ENCODE results near the gene C1orf116.
A peak's percentile ranks its signal among the peaks of the same experiment; 100 is the strongest.

Gene C1orf116

GRCh38 chr1:207018707-207019106 lies 13.8 kb downstream of the C1orf116 start:
- DNase-seq: no peak

DNA sequence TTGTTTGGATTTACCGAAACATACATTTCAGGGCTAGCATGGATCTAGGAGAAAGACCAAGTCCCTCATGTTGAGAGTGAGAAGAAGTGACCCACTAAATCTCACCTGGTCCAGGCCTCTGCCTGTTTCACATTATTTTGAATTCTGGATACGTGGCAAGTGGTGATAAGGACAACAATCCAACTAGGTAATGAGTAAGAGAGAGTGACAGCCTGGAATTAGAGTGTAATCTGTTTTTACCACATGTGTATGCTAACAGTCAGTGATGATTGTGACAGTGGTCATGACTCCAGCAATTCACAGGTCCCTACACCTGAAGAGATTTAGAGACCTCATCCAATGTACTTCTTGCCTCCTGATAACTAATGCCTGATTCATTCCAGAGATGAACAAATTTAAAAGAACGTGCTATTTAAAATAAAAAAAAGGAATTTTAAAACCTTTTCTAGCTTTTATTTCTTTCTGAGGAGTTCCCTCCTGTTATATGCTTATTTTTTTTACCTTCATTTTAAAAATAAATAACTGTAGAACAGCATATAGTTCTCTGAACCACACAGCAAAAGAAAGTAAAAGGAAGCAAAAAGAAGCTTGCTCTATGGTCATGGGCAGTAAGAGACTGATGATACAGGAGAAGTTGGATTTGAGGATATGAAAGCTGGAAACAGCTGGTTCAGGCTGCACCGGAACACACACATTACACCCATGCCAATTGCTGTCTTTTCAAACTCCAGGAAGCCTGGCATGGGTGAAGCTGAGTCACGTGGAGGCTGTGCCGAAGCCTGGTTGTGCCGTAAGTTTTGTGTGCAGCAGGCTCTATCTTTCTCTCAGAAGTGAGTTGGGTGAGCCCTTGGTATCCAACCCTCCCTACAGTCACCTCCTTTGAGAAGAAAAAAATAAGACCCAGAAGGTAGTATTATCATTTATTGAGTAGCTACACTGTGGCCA lies 14.7 kb downstream of the C1orf116 start:
- no peak for DNase-seq

GRCh38 chr1:207015791-207016190 lies 16.8 kb downstream of the C1orf116 start:
- DNase-seq: no peak

DNA sequence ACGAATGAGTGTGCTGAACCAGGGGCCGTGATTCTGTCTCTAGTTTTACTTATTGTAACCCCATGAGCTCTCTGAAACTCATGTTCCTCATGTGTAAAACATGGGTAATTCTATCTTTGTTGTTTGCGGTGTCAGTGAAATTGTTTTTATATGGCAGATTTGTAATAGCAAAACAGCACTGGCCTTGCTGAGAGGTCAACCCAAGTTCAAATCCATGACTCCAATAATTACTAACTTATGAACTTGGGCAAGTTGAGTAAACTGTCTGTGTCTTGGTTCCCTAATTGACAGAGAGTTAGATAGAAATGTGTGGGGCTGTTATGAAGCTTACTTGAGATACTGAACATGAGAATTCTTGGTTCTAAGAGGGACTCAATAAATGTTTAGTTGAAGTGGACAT lies 17.8 kb downstream of the C1orf116 start:
- no peak for DNase-seq

GRCh38 chr1:207013321-207014085 lies 19.1 kb downstream of the C1orf116 start:
- DNase-seq: no peak

GRCh38 chr1:207010726-207011125 lies 21.8 kb downstream of the C1orf116 start:
- no peak for DNase-seq

- DNase-seq: no peak
Measured at GRCh38 chr1:207009945-207010344, 22.6 kb downstream of the C1orf116 start.

GRCh38 chr1:207009182-207009850 lies 23.2 kb downstream of the C1orf116 start:
- no peak for DNase-seq

- no peak for DNase-seq
Measured at GRCh38 chr1:207007352-207008033, 25.1 kb downstream of the C1orf116 start.

DNA sequence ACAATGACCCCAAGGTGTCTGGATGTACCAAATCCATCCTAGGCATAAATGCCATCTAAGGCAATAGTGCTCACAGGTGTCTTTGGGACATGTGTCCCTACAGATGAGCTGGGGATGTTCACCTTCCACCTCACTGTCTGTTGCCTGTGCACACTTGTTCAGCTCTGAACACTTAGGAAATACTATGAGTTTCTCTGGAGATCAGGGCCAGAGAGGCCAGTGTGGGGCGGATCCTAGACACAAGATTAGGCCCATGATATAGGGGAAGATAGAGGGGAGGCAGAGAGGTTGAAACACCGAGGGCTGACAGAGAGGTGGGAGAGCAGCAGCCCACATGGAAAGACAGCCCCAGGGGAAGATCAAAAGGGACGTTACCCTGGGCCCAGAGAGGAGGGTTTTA lies 25.6 kb downstream of the C1orf116 start:
- no peak for DNase-seq

DNA sequence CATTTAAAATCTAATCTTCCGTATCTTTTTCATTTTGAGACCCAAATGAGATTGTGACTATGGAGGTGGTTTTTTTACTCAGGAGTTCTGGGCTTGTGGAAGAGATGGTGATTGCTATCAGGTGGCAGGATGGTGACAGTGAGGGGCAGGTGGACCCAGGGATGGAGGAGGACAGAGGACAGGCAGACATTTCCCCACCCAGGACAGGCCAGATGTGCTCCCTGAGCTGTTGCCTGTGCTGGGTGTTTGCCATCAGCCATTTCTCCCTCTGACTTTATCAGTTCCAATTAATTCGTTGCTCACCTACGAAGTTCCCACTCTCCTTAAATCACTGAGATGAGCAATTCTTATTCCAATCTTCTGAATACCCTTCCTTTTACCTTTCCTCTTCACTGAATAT lies 26.5 kb downstream of the C1orf116 start:
- DNase-seq: no peak

GRCh38 chr1:207004931-207005830 lies 27.4 kb downstream of the C1orf116 start:
- peak; percentile 44 to 55 for DNase-seq

GRCh38 chr1:207003210-207003609 lies 29.3 kb downstream of the C1orf116 start:
- no peak for DNase-seq

- DNase-seq: no peak
Measured at GRCh38 chr1:207002724-207003146, 29.8 kb downstream of the C1orf116 start.

DNA sequence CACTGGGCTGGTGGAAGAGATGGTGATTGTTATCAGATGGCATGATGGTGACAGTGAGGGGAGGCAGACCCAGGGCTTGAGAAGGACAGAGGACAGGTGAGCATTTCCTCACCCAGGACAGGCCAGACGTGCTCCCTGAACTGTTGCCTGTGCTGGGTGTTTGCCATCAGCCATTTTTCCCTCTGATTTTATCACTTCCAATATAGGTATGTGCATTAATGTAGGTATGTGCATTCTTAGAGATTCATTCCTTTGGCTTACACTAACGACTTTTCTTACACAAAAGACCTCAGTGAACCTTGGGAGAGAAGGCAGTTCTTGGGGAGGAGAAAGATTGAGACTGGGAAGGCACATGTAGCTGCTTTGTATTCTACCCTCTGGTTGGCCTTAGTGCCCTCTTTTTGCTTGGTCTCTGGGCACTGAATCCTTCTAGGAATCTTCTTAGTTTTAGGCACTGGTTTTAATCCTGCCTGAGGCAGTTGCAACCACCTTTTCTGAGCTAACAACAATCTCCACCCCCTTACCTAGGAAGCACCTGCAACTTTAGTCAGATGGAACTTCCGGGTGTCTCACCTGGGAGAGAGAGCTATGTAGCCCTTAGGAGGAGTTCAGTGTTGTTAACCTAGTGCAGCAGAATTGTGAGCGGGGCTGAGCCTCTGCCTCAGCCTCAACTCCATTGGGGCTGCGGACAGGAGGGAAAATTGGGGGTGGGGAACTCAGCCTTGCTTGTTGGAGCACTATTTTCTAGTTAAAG lies 30.9 kb downstream of the C1orf116 start:
- no peak for DNase-seq

- DNase-seq: no peak
Measured at GRCh38 chr1:207000651-207001291, 31.8 kb downstream of the C1orf116 start.

DNA sequence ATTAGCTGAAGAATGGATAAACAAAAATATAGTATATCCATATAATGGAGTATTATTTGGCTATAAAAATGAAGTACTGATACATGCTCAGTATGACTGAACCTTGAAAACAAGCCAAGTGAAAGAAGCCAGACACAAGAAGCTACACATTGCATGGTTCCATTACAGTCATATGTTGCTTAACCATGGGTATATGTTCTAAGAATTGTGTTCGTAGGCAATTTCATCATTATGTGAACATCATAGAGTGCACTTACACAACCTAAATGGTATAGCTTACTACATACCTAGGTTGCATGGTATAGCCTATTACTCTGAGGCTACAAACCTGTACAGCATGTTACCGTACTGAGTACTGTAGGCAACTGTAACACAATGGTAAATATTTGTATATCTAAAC lies 33.7 kb downstream of the C1orf116 start:
- DNase-seq: no peak

DNA sequence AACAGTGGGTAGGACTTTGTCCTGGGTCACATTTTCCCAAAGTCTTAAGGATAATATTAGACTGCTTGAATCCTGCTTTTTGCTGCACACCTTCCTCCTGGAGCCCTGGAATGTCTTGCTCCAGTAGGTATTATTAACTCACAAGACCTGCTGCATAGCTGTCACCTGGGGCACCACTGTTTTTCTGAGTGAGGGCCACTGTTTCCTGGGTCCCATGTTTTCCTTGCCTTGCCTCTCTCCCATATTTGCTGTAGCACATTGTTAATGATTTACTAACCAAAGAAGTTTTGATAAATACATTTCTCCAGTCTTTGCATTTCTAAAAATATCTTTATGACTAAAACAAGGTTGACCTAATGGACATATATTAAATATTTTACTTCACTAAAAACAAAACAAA lies 39.8 kb downstream of the C1orf116 start:
- DNase-seq: no peak

DNA sequence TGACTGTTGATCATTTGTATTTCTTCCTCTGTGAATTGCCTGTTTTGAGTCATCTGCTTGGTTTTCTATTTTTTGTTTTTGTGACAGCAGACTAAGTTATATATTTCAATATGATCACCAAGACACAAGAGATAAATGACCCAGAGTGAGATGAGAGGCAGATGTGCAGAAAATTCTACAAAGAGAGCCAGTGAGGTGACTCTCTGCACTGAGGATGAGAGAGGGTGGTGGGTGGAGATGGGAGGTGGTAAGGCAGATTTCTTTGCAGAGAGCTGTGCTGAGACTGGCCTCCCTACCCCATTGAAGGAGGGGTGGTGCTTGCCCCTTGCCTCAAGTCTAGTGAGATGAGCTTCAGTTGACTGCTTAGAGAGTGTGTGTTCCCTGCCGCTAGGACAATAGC lies 44.7 kb downstream of the C1orf116 start:
- no peak for DNase-seq

- no peak for DNase-seq
Measured at GRCh38 chr1:206986885-206987284, 45.7 kb downstream of the C1orf116 start.

All from stimulated activated CD4-positive, alpha-beta T cell treated with anti-CD3 and anti-CD28 coated beads, Interleukin-2, amount 100 ng/mL, for 24 hours (primary cell).